ENCODE data around the gene EXTL1. TPM values are rescaled to one million over a fixed set of nuclear protein-coding genes. Genes with fewer than 3 reads are reported as not detected.

EXTL1 gene
- total RNA-seq, 4 donors from 2014 or later: 0.13 to 1.2 TPM; not detected in 2

- no peaks in the 10 kb centered on the region for H3K9me3 ChIP-seq
- intact Hi-C loops (cut with DNase I): no loop called here
- H3K4me1 ChIP-seq: peaks cover 13 to 21% of the 10 kb centered on the region in 2 donors
- no peak overlapping the region for H3K4me3 ChIP-seq (replicated peaks in 1 of 3)
- 73 to 80% methylated on average over 12 to 15 of the region's 15 CpGs for WGBS, 2 donors
- no peaks in the 10 kb centered on the region for H3K27me3 ChIP-seq
- no peak for TF ChIP-seq CTCF (IDR thresholded peaks at IDR 0.05)
- TF ChIP-seq POLR2A (IDR thresholded peaks at IDR 0.05): no peak
- H3K27ac ChIP-seq: no peak overlapping the region
- DNase-seq: no peak
- H3K36me3 ChIP-seq: no peaks in the 10 kb centered on the region
Observed at GRCh38 chr1:26029054-26029863, 7.7 kb downstream of the EXTL1 start.

DNA sequence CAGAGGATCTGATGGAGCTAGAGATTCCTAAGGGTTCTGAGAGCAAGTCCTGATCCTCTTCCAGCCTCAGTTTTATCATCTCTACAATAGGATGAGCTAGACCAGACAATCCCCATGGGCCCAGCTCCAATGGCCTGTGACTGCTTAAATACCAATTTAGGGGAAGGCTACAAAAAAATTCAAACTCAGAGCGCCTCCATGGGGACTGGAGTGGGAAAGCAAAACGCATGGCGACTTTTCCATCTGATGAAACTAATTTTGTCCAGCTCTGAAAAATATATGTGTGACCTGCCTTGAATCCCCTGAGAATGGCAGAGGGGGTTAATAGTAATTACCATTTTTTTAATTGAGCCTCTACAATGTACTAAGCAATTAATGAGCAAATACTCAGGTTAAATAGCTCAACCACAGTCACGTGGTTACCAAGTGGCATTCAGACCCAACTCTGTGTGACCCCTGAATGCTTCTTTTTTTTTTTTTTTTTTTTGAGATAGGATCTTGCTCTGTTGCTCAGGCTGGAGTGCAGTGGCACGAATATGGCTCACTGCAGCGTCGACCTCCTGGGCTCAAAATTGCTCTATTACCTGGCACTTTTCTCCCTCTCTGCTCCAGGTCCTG is 8.4 kb downstream of the EXTL1 start:
- H3K4me1 ChIP-seq: peaks cover 15 to 27% of the 10 kb centered on the region in 2 donors
- intact Hi-C loops (cut with DNase I): loop anchor here (10.0 kb wide), 2 partner anchors 75 to 115 kb away; no protein-coding TSS in a partner anchor
- no peaks in the 10 kb centered on the region for H3K9me3 ChIP-seq
- no peak overlapping the region for H3K4me3 ChIP-seq (replicated peaks in 1 of 3)
- WGBS, 2 donors: 71 to 74% methylated on average over 7 of the region's 7 CpGs
- H3K36me3 ChIP-seq: no peaks in the 10 kb centered on the region
- no peak overlapping the region for H3K27ac ChIP-seq
- no peak for TF ChIP-seq POLR2A (IDR thresholded peaks at IDR 0.05)
- no peak for TF ChIP-seq CTCF (IDR thresholded peaks at IDR 0.05)
- H3K27me3 ChIP-seq: no peaks in the 10 kb centered on the region
- no peak for DNase-seq

DNA sequence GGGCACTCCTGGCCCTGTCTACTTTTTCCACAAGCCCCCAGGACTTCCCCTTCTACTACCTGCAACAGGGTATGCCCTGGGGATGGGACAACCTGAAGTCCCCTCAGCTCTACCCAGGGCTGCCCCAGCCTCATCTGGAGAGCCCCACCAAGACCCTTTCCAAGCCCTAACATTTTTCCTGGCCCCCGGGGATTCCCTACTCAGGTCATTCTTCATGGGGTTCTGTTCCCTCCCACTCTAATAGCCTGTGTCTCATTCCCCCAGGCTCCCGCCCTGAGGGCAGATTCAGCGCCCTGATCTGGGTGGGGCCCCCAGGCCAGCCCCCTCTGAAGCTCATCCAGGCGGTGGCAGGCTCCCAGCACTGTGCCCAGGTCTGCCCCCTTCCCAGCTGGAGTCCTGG is 9.6 kb downstream of the EXTL1 start:
- TF ChIP-seq CTCF (IDR thresholded peaks at IDR 0.05) (no peak), POLR2A (IDR thresholded peaks at IDR 0.05) (no peak)
- peak overlapping the region; percentile 35 to 74 (median 68) for H3K27ac ChIP-seq
- no peaks in the 10 kb centered on the region for H3K27me3 ChIP-seq
- intact Hi-C loops (cut with DNase I): loop anchor here (10.0 kb wide), 2 partner anchors 74 to 114 kb away; no protein-coding TSS in a partner anchor
- no peaks in the 10 kb centered on the region for H3K36me3 ChIP-seq
- DNase-seq: no peak
- peaks cover 20 to 31% of the 10 kb centered on the region in 2 donors for H3K4me1 ChIP-seq
- H3K4me3 ChIP-seq (replicated peaks in 1 of 3): no peak overlapping the region
- WGBS, 2 donors: 70 to 80% methylated on average over 4 of the region's 4 CpGs
- H3K9me3 ChIP-seq: no peaks in the 10 kb centered on the region

DNA sequence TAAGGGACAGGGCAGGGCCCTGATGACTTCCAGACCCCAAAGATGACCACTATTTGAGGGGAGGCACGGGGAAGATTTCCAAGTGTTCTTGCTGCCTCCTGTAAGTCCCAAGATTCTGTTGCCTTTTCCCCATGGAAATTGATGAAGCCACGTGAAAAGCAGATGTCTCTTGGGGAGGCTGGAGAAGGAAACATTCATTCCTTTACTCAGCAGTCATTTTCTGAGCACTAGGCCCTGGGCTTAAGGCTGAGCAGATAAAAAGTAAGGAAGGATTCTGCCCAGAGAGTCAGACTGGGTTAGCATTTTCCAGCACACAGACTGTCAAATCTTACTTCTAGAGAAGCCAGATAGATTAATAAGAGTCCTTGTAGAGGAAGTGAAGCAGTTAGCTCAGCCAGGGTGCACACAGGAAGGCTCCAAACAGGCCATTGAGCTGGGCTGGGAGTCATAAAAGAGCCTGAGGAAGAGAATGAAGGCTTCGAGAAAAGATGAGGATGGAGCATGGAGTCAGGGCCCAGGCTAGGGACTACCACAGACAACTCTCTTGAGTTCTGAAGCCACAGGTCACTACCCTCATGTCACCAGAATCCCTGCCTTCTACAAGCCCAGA is 10.1 kb downstream of the EXTL1 start:
- DNase-seq: peak; percentile 60 to 64
- no peak for TF ChIP-seq CTCF (IDR thresholded peaks at IDR 0.05)
- no peak for TF ChIP-seq POLR2A (IDR thresholded peaks at IDR 0.05)
- intact Hi-C loops (cut with DNase I): loop anchor here (10.0 kb wide), 2 partner anchors 73 to 113 kb away; no protein-coding TSS in a partner anchor
- H3K27ac ChIP-seq: peak overlapping the region; percentile 35 to 74 (median 68)
- H3K9me3 ChIP-seq: no peaks in the 10 kb centered on the region
- no peaks in the 10 kb centered on the region for H3K27me3 ChIP-seq
- no peak overlapping the region for H3K4me3 ChIP-seq (replicated peaks in 1 of 3)
- WGBS, 2 donors: 37% methylated on average over 3 of the region's 3 CpGs
- H3K4me1 ChIP-seq: peaks cover 25 to 35% of the 10 kb centered on the region in 2 donors
- H3K36me3 ChIP-seq: no peaks in the 10 kb centered on the region

Data from thyroid gland (tissue), 4 donors.